ENCODE measurements around the gene C22orf31.
A peak's percentile ranks its signal among the peaks of the same experiment; 100 is the strongest.

The C22orf31 gene

DNA sequence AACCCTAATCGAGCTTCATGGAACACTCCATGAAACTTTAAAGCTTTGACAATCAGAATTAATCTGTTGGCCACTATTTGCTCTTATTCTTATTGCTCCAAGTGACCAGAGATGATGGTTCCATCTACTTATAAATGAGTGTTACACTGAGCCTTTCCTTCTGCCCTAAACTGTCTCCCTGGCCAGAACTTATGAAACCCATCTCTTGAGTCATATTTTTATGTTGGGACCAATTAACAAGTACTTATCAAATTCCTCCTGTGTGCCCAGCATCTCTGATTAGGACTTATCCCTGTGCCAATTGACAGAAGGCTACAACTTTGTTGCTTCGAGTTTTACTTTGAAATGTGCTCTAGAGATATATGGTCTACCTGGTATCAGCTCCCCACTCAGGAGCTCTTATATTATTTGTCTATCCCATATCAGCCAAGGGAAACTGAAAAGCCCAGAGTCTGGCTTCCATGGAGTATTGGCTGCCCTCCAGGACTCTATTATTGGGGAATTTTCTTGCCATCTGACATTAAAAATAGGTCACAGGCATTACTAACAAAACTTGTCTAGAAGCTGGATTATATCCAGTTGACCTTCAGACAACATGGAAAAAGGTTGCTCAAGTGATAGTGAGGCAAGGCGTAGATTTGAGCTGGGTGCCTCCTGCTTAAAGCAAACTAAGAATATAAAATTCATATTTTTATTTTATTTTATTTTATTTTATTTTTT, 20.0 kb upstream of the C22orf31 start:
- no peak for DNase-seq (ENCODE audit: low read depth)

DNA sequence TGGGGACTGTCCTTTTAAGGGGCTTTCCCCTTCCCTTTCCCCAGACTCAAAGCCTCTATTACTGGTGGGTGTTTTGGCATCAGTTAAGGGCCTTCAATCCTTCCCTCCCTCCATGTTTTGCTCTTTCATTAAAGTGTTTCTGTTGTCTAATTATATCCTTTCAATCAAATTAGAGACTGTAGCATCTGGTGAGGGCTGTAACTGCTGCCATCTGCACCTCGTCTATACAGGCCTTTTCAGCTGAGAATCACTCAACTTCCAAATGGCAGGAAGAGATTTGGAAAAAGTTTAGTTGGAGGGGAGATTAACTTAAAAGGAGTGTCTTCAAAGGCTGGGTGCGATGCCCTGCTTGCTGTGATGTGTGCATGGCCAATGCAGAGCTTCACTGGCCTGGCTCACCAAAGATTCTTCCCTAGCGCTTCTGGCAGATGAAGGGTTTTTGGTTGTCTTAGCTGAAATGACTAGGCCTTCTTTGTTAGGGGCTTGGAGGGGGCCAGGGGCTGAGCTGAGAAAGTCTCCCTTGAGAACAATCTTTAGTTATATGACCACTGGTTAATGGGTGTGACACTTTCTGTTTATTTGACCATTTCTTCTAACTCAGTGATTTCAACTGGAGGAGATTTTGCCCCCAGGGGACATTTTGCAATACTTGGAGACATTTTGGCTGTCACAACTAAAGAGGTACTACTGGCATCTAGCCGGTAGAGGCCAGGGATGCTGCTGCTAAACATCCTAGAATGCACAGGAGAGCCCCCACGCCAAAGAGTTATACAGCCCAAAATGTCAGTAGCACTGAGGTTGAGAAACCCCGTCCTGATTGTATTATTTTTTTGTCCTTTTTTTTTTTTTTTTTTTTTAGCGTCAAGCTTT, 18.7 kb upstream of the C22orf31 start:
- DNase-seq (ENCODE audit: low read depth): no peak

DNA sequence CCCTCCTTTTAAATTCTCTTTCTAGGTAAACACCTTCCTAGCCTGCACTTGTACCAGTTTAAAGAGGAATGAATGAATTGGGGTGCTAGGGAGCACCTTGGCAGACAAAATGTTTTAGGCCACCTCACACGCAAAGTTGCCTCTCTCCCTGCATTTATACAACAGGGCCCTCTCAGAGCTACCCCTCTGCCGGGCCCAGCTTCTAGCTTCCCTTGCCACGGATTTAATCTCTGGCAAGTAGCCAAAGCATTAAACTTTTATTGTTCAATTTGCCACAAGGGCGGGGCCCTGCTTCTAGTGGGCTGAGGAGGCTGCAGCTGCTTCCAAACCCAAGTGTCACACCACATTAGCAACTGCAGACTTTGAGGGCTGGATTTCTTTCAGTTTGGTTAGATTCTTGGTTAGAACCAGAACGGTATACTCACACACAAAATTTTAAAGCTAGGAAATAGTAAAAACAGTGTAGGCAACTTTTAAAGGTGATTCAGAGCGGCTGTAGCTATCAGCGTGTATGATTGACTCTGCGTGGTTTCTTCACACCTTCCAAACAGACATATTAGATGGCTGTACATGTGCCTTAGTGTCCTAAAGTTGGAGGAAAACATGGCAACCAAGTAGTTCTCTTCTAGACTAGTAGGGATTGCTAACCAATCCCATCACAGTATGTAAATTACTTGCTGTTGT, 17.7 kb upstream of the C22orf31 start:
- no peak for DNase-seq (ENCODE audit: low read depth)

DNA sequence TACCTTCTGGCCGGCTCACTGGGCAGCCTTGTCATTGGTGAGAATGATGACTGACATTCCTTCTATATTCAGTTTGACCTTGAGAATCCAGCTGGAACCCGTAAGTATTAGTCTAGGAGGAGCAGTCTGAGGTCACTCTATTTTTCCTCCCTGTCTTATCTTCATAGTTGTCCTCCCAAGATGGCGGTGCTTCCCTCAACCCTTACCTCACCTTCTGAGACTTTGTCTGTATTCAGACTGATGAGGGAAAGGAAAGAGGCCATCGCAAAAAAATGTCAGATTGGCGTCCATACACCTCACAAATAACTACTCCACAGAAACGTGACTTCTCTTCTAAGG, 17.2 kb upstream of the C22orf31 start:
- no peak for DNase-seq (ENCODE audit: low read depth)

DNA sequence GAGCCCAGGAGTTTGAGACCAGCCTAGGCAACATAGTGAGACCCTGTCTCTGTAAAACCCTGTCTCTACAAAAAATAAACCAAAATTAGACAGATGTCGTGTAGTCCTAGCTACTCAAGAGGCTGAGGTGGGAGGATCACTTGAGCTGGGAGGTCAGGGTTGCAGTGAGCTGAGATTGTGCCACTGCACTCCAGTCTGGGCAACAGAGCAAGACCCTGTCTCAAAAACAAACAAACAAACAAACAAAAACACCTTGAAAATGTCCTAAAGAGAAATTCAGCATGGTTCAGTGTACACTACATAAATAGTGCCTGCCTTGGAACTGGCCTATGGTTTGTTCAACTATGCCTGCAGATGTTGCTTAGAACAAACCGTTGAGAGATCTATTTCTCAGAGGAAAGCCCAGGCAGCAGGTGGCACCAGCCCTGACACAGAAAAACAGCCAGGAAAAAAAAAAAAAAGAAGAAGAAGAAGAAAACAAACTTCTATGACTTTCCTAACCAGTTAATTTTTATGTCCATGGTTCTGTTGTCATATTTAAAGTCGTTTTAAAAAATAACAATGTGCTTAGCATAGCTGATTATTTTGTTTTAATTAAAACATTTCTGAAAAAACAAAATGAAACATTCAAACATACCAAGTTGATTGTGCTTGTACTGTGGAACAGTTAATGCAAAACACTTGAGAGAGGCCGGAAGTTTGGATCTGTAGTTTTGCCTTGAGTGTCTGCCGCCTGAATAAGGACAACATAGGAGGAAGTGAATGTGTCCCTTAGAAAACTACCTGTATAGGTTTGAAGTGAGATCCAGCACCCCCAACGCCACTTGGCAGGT, 16.6 kb upstream of the C22orf31 start:
- DNase-seq (ENCODE audit: low read depth): no peak

DNA sequence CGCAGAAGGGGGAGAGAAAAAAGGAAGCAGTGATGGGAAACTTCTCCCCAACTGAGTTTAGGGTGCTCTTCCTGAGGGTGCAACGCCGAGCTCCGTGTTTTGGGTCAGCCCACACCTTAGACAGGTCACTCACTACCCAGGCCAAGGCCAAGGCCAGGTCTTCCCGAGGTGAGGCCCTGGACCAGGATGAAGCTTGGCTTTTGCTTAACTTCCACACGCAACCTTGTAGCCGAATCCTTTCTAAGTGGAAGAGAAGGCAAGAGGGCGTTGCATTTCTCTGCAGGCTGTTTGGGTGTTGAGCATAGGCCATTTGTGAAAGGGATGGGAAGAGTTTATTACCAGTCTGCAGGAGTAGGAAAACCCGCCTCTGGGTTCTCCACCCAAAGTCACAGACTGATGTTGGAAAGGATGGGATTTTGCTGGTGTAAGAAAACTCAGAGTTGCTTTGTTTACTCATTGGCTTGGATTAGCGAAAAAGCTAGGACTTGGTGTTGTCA, 12.7 kb upstream of the C22orf31 start:
- DNase-seq (ENCODE audit: low read depth): no peak

DNA sequence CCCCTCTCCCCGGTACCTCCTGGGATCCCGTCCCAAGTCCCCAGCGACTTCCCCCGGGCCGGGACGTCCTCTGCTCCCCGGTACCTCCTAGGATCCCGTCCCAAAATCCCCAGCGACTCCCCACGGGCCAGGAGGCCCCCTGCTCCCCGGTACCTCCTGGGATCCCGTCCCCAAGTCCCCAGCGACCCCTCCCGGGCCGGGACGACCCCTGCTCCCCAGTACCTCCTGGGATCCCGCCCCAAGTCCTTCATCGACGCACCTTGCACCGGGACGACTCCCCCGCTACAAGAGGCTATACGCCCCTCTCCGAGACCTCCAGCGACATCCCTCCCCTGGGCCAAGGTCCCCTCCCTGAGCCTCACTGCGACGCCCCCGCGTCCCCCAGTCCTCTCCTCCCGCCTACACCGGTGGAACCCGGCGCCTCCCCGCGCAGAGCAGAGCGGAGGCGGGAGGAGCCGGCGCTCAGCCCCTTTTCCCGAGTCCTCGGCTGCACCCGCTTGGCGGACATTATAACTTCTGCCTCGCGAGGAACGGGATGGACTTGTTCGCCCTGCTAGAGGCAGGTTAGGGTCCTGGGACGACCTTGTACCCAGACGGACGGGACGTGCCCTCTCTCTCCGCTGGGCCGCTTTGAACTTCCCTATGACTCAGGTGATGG, 12.1 kb upstream of the C22orf31 start:
- DNase-seq (ENCODE audit: low read depth): no peak

DNA sequence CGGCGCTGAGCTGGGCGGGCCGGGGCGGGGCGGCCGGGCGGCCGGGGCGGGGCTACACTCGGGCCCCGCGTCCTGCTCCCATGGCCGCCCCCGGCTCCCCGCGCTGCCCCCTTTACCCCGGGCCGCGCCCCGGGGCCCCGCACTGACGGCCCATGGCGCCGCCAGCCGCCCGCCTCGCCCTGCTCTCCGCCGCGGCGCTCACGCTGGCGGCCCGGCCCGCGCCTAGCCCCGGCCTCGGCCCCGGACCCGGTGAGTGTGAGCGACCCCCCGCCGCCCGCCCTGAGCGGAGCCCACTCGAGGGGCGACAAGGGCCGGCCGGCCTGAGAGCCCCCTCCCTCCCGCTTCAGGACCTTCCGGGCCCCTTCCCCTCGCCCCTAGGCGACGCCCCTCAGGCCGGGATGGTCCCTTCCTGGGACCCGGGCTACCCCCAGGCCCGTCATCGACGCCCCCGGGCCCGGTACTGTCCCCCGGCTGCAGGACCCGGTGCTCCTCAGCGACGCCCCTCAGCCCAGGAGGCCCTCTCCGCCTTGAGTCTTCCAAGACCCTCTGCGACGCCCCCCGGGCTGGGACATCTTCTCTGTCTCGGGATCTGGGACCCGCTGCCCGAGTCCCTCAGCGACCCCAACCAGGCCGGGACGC, 11.5 kb upstream of the C22orf31 start, which contains the start of gene KREMEN1:
Gene KREMEN1, plus strand, starts transcription at position 57 of the 639 bp plus-strand sequence. Its CDS starts 96 bp downstream, at position 153.
- DNase-seq (ENCODE audit: low read depth): no peak

DNA sequence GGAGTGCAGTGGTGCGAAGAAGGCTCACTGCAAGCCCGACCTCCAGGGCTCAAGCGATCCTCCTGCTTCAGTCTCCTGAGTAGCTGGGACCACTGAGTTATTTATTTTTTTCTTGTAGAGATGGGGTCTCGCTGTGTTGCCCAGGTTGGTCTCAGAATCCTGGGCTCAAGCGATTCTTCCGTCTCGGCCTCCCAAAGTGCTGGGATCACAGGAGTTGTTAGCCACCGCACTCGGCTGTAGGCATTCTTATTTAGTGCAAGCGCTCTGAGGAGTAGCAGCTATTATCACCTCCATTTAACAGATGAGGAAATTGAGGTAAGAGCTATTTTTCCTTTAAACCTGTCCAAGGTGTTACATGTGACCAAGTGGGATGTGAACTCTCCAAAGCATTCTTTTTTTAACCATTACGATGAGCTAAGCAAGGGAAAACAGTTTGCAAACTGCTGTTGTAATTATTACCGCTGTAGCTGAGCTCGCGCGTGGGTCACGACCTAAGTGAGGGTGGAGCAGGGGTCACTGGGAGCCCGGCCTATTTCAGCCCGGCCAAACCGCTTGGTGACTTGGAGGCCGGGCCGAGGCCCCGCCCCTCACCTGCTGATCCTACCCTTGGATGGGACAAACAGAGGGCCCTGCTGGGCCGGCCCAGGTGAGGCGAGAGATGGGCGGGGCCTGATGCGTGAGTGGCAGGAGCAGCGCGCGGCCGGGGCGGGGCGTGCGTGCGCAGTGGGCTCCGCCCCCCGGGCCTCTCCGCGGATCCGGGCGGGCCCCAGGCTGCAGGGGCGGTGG, 10.8 kb upstream of the C22orf31 start:
- DNase-seq (ENCODE audit: low read depth): peak; percentile 62

DNA sequence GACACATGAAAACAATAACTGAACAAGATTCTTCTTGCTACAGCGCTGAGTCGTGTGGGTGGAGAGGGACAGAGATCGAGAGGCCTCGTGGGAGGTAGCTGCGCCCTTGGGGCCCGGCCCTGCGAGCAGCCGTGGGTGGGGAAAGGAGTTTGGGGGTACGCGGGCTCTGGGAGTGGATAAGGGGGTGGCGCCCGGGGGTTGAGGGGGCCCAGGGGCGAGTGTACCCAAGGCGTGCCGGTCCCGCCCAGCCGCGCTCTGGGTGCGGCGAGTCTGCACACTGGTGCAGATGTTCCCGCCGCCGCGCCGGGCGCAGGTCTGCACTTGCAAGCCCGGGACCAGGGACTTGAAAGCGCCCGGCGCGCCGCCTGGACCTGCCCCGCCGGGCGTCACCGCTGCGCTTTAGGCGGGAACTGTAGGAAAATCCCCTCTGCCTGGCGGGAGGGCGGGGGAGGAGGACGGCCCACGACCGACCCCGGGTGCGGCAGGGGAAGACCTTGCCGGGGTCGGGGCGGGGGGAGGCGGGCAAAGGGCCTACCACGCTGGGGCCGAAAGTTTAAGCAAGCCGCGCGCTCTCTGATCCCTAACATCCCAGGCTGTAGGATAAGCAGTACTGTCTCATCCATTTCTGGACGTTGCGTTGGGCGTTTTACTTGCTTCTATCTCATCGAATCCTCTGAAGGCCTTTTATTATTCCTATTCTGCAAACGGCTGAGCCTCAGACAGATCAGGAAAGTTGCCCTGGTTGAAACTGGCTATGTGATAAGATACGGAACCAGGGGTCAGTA, 9.8 kb upstream of the C22orf31 start:
- DNase-seq (ENCODE audit: low read depth): no peak

DNA sequence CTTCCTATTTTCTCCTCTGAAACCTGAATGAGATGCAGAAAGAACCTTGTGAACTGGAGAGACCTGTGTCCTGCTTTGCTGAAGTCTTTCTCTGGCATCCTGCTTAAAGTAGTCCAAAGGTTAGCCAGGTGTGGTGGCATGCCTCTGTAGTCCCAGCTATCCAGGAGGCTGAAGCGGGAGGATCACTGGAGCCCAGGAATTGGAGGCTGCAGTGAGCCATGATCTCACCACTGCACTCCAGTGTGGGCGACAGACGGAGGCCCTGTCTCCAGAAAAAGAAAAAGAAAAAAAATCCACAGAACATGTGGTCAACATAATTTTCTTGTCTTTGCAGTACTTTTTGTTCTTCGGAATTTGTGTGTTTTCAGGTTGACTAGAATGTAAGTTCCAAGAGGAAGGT, 8.9 kb upstream of the C22orf31 start:
- DNase-seq (ENCODE audit: low read depth): no peak

DNA sequence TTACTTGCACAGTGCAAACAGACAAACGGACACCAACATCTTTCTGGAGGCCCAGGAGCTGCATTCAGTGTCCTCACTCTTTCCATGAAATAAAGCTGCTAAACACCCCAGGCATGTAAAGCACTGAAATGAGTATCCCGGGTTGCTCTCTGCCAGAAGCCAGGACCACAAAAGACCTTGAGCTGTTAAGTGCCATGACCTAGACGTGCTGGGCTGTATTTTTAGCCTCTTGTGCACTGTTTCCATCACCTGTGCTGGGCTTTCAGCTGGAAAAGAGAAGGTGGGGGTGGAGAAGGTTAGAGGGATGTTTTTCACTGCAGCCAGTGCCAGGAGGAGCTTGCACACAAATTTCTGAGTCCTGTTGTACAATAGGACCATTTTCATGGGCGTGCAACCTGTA, 7.8 kb upstream of the C22orf31 start:
- no peak for DNase-seq (ENCODE audit: low read depth)

DNA sequence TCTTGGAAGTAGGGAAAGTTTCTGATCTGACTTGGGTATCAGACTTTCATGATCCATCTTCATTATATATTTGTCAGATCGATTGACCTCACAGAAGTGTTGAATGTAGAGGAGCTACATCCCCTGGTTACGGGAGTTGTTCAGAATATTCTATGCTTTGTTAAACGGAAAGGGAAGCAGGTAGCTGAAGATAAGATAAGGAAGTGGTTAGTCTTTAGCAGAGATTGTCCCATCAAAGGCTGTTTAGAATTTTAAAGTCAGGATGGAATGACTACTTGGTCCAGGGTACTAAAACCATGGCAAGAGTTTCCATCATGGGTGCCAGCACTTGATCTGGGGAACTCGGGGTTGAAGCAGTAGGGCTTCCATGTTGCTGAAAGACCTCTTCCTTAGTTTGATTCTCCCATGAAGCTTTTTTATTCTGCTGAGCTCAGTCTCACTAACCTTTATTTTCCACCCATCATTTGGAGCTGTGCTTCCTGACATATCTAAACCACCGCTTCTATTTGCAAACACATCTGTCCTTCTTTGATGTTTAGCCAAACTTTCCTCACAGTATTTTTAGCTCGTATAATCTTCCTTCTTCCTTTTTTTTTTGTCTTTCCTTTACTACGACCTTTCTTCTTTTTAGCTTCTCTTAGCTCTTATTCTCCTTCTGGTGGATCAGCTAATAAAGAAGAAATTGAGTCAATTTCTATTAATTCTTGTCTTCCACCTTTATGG, 4.0 kb upstream of the C22orf31 start:
- DNase-seq (ENCODE audit: low read depth): no peak

DNA sequence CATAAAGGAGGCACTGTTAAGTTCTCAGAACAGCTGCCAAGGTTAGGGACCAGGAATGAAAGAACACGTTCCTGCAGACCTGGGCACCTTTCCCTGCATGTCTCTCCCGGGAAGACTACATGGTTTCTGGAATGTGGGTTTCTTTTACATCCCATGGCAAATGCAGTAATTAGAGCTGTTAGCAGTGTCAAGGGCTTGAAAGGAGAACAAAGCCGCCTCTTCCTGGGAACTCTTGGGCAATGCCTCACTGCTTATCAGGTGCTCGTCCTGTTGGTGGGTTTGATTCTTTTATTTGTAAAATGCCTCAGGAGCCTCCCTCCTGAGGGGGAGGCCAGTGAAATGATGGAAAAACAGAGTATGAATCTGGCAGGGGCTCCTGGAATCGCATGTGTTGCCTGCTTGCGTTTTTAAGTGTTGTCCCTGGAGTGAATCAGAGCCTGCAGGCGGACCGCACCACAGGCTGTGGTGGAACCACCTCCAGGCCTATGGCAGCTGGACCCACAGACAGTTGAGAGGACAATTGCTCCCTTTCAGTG, 723 bp upstream of the C22orf31 start:
- no peak for DNase-seq (ENCODE audit: low read depth)

DNA sequence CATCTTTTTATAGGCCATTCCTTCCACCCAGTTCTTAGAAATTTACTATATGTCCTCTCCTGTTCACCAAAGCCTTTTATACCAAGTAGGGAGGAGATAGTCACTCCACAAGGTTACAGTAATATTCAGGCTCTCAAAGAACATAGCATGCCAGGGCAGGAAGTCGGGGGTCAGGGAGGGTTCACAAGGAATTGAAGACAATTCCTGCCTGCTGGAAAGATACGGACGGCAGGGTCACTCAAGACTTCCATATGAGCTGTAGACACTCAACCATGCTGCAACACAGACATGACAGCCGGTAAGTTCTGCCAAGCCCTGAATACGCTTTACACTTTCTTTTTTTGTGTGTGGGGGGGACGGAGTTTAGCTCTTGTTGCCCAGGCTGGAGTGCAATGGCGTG, 700 bp downstream of the C22orf31 start:
- no peak for DNase-seq (ENCODE audit: low read depth)

DNA sequence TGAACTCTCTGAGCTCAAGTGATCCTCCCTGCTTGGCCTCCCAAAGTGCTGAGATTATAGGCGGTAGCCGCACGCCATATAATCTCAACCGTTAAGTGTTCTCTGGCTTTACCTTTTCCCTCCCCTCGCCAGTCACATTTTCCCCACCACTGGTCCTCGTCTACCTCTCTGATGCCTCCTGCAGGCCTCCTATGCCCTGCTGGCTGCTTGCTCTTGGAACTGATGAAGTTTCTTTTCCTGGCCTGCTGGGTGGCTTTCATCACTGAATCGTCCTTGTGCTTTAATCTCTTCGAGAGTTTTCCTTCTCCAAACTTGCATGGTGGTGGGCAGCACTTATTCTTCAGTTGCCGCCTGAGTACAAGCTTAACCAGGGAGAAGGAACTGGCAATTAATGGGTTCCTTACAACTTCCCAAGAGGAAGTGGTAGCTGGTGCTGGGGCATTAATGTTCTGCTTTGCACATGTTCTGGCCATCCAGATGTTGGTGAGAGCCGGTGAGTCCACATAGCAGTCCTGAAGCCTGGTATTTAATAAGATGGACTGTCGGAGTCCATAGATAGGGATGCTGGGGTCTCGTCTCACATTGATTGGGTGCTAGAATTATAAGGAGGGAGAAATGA, 1.3 kb downstream of the C22orf31 start:
- DNase-seq (ENCODE audit: low read depth): no peak

DNA sequence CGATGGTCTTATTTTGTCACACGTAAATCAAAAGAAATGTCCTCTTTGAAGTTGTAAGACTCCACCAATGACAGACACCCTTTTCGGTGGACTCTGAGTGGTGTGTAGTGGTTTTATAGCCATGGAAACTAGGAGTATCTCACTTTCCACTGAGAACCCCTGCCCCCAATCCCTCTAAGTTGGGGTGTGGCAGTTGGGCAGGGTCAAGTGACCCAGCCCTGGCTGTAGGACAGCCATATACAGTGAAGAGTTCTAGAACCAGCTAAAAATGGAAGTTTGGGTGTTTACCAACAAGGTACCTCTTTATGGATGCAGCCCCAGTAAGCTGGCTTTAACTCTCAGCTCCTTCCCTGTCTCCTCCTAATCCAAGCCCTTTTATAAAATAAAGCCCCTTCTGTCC, 5.2 kb downstream of the C22orf31 start:
- DNase-seq (ENCODE audit: low read depth): no peak

All from activated gamma-delta T cell treated with anti-CD3 and anti-CD28 coated beads, Interleukin-2, amount 50 U/mL, for 16 hours (primary cell).